CD4-positive, alpha-beta T cell treated with Interleukin-17A for 4 hours (primary cell): ENCODE results near the gene PTGS2.
"Not testable (repeated sequence)": the region's sequence is repeated elsewhere in the genome, so short reads cannot be mapped to it uniquely, and the experiment has no call there.

Experiments used
- DNase-seq: peaks from one replicate; pipeline ENCODE4 v3.0.0-alpha.2; 2020; ENCODE audit warnings: mixed read lengths

Gene PTGS2

GRCh38 chr1:186669784-186670183, 10.4 kb downstream of the PTGS2 start:
- not testable (repeated sequence) for DNase-seq

- not testable (repeated sequence) for DNase-seq
These were observed 16.0 kb downstream of the PTGS2 start for GRCh38 chr1:186664217-186664616.

- no peak for DNase-seq
These were observed 17.5 kb downstream of the PTGS2 start for GRCh38 chr1:186662752-186663151.

GRCh38 chr1:186659890-186660341, 20.3 kb downstream of the PTGS2 start:
- DNase-seq: no peak

GRCh38 chr1:186658999-186659398, 21.2 kb downstream of the PTGS2 start:
- DNase-seq: no peak

GRCh38 chr1:186657481-186657880, 22.7 kb downstream of the PTGS2 start:
- no peak for DNase-seq

GRCh38 chr1:186655876-186656275, 24.3 kb downstream of the PTGS2 start:
- no peak for DNase-seq

GRCh38 chr1:186654741-186655140, 25.5 kb downstream of the PTGS2 start:
- no peak for DNase-seq

GRCh38 chr1:186653312-186653711, 26.9 kb downstream of the PTGS2 start:
- DNase-seq: no peak

GRCh38 chr1:186648613-186649012, 31.6 kb downstream of the PTGS2 start:
- no peak for DNase-seq

GRCh38 chr1:186647985-186648384, 32.2 kb downstream of the PTGS2 start:
- not testable (repeated sequence) for DNase-seq

- DNase-seq: no peak
These were observed 36.6 kb downstream of the PTGS2 start for GRCh38 chr1:186643614-186644013.

GRCh38 chr1:186637567-186637966, 42.7 kb downstream of the PTGS2 start:
- not testable (repeated sequence) for DNase-seq

GRCh38 chr1:186636786-186637185, 43.4 kb downstream of the PTGS2 start:
- no peak for DNase-seq

GRCh38 chr1:186634511-186634910, 45.7 kb downstream of the PTGS2 start:
- no peak for DNase-seq

GRCh38 chr1:186633116-186633515, 47.1 kb downstream of the PTGS2 start:
- DNase-seq: no peak

GRCh38 chr1:186629341-186629740, 50.9 kb downstream of the PTGS2 start:
- no peak for DNase-seq

- DNase-seq: no peak
These were observed 51.3 kb downstream of the PTGS2 start for GRCh38 chr1:186628910-186629309.

GRCh38 chr1:186627019-186627418, 53.2 kb downstream of the PTGS2 start:
- DNase-seq: no peak

GRCh38 chr1:186626356-186626932, 53.8 kb downstream of the PTGS2 start:
- DNase-seq: no peak

- no peak for DNase-seq
These were observed 56.7 kb downstream of the PTGS2 start for GRCh38 chr1:186623551-186623950.
